ACHN (cell line): ENCODE measurements around the gene STK32C.

Experiments used
- DNase-seq: peaks from one replicate; pipeline ENCODE4 v3.0.0-alpha.2; 2015
- in situ Hi-C: cut with HindIII; loops from 2 replicates; pipeline ENCODE4 v1.10.0; 2017; ENCODE audit warnings: low sequenced_read_pairs, low pct_ligation_motif_present, low pct_unique_long_range_greater_than_20kb

STK32C gene

DNA sequence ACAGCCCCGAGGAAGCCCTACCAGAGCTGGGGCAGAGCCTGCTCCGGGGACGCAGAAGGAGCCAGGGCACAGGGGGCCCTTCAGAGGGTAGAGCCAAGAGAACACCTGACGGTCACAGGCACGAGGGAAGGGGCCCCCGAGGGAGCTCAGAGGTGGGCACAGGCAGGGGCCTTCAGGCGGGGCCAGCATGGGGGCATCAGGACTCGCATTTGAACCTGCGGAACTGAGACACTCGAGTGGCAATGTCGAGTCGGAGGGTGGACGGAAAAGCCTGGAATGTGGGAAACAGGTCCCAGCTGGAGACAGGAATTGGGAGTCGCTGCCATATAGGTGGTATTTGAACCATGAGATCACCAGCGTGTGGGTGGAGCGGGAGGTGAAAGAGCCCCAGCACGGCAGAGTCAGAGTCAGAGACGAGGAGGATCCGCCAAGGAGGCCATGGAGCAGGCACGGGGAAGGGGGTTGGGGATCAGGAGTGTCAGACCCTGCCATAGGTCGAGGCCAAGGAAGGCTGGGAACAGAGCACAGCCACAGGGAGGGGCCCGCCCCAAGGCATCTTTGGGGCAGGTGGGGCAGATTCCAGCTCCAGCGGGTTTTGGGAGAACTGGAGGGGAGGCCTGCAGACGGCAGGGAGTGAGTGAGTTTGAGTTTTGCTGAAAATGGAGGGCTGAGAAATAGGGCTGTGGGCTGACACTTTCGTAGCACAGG is 13.8 kb downstream of the STK32C start:
- no peak for DNase-seq
- in situ Hi-C loops = no loop called here

DNA sequence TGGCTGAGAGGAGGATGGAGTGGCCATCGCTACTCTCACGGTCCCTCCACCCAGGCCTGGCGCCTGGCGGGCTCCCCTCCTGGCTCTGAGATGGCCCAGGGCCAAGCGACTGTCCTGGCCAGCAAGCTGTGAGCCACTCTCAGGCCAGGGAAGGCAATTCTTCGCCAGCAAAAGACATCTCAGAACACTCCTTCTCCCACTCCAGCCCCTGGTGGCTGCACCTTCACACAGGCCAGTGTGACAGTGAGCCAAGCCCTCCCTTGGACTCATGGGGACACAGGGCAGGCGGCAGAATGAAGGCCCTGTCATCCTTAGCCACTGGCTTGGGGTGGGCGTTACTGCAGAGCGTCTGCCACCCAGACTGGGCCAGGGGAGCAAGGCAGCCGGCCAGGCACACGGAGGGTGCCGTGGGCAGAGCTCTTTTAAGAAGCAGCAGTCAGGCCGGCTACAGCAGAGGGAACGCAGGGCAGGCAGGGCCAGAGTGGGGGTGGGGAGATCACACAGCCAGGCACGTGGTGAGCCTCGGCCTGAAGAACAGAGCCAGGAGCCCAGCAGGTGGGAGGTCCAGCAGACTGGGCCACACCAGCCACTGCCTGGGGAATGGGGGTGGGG is 14.4 kb downstream of the STK32C start:
- in situ Hi-C loops = no loop called here
- DNase-seq = no peak

DNA sequence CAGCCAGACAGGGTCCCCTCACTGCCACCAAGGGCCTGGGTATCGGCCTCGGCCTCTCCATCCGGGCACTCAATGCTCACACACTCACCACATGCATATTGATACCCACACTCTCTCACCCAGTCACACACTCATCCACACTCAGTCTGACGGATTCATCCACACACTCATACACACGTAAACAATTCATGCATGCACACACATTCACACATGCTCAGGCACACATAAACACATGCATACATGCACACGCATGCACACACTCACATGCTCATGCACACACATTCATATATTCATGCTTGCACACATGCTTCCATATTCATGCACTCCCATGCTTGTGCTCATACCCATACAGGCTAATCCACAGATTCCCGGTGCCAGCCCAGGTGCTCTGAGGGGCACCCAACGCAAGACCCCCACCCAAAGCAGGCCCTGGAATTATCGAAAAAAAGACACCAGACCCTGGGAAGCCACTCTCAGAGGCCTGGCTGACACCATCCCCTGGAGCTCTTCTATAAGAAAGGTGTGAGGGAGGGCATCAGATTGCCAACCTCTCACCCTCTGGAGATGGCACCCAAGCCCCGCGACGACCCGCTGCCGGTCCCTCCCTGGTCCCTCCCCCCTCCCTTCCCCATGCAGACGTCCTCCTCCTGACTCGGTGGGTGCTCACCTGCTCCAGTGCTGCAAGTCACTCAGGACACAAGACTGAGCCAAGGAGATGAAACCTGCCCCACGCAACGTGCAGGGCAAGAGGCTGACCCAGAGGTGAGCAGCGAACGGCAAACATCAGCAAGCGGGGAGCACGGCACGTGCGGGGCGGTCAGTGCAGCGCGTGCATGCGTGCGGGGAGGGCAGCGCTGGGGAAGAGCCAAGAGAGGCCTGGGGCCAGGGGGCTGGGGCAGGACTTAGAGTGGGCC is 15.2 kb downstream of the STK32C start:
- in situ Hi-C loops = no loop called here
- DNase-seq = no peak

DNA sequence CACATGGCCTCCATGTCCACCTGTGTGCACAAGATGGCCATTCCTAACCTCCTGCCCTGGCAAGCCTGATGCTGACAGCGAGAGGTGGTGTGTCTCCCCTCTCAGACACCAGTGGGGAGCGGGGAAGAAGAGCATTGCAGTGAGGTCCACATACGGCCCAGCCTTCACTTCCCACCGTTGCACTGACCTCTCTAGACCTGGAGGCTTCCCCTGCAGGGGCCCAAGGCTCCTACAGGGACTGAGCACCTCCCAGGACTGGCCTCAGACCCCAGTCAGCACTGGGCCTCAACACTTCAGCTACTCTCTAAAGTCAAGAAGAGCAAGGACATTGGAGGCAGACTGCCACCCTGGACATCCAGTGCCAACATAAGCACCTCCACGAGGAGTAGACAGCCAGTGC is 15.9 kb downstream of the STK32C start:
- in situ Hi-C loops = no loop called here
- DNase-seq = no peak

DNA sequence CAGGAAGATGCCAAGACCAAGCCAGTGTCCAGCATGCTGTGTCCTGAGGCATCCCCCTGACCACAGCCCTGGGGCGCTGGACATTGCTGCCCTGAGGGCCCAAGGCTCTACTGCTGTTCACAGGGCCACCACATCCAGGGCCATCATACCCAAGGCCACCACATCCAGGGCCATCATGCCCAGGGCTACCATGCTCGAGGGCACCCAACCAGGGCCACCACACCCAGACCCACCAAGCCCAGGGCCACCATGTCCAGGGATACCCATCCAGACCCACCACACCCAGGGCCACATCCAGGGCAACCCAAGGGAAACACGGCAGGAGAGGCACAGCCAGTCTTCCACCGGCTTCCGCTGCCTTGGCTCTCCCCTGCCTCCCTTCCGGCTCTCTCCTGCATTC is 17.1 kb downstream of the STK32C start:
- no peak for DNase-seq
- in situ Hi-C loops = no loop called here

DNA sequence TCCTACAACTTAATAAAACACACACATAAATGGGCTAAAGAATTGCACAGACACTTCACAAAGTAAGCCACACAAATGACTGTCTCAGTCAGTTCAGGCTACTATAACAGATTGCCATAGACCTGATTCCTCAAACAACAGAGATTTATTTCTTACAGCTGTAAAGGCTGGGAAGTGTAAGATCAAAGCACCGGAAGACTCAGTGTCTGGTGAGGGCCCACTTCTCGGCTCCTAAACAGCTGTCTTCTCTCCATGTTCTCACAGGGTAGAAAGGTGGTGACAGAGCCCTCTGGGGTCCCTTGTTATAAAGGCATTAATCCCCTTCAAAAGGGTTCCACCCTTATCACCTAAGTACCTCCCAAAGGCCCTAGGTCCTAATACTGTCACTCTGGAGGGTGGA is 18.3 kb downstream of the STK32C start:
- in situ Hi-C loops = no loop called here
- no peak for DNase-seq

DNA sequence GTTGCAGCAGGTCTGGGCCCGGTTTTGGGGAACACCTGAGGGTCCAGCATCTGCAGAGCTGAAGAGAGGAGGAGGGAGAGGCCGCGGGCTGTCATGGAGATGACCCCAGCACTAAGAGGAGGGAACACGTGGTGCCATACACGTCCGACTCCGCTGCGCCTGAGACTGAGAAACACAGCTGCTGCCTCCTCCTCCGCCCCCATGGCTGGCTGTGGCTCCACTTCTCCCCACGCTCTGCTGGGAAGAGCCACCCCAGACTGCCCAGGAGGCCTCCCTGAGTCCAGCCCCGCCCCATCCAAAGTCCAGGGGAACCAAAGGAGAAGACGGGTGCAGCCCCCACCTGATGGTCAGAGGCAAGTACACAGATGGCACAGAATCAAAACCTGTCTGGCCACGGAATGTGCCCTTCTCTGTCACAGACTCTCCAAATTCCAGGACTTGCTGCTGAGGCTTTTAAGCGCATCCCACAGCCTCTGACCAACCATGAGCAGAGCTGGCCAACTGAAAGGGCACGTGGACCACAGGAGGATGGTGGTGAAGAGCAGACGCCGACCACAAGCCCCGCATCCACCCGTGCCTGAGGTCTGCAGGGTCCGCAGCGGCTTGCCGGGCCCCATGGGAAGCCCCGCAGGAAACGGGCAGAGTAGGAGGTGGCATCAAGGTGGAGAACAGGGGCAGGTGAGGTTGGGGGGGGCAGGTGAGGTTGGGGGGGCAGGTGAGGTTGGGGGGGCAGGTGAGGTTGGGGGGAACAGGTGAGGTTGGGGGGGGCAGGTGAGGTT is 24.0 kb downstream of the STK32C start:
- in situ Hi-C loops = no loop called here
- DNase-seq = no peak

DNA sequence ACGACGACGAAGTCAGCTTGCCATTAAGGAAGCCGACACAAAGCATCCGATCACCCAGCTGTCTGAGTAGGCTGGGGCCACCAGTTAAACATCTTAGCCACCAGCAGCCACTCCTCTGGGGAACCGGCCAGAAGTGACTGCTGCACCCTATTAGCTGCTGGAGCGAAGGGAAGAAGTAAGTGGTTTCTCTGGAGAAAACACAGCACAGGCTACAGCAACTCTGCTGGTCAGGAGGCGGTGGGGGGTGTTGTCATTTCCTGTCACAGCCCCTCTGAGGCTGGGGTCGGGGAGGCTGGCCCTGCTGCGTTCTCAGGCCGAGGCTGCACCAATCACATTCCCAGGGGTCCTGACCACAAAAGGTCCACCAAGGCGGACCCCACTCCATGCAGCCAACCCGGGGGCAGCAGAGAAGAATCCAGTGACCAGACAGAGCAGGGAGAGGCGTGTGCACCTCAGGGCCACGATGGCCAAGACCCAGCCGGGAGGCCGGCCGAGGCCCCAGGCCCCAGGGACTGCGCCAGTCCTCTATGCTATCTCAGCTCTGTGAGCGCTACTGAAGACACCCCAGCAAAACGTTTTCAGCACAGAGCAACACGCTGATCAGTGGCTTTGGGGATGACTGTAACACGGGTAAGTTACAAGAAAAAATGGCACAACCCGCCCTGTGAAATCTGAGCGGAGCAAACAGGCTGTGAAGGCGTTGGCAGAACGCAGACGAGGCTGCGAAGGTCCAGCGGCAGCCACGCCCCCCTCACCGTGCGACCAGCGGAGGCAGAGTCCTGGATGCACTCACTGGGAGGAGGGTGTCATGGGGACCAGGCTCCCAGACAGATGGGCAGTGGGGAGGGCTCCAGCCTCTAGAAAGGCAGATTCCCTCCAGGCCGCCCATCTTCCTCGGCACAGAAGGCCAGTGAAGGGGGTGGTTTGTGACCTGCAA is 24.8 kb downstream of the STK32C start:
- in situ Hi-C loops = no loop called here

DNA sequence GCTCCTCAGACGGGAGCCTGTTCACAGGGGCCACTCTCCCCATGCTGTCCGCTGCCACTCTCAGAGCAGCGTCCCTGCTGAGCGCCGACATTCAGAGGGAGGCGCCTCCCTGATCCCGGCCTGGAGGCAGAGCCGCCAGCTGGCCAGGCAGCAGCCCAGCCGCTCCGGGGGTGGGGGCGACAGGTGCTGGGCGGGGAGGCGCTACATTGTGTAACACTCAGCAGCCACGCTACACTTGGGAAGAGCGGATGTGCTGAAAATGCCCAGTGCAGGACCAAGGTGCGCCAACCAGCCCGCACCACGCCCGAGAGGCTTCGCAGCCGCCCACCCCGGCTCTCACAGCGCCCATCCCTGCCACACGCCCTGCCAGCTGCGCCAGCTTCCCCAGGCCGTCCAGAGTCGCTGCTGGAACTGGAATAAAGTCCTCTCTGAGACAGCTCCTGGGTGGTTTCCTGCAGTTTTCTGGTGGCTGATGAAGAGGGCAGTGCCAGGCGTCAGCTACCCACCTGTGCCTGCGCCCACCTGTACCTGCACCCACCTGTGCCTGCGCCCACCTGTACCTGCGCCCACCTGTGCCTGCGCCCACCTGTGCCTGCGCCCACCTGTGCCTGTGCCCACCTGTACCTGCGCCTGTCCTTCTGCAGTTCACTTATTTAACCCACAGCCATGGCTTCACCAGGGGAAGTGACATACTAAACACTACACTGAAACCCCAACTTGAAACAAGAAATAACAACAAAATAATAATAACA is 25.7 kb downstream of the STK32C start:
- DNase-seq = no peak
- in situ Hi-C loops = no loop called here

More for the DNA sequence above, 24.8 kb downstream of the STK32C start:
- no peak for DNase-seq

DNA sequence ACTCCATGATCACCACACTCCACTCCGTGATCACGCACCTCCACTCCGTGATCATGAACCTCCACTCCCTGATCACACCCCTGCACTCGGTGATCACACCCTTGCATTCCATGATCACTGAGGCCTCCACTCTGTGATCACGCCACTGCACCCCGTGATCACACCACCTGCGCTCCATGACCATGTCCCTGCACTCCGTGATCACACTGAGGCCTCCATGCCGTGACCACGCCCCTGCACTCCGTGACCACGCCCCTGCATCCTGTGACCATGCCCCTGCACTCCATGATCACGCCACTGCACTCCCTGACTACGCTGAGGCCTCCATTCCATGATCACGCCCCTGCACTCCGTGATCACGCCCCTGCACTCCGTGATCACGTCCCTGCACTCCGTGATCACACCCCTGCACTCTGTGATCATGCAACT is 27.1 kb downstream of the STK32C start:
- in situ Hi-C loops = no loop called here
- no peak for DNase-seq

DNA sequence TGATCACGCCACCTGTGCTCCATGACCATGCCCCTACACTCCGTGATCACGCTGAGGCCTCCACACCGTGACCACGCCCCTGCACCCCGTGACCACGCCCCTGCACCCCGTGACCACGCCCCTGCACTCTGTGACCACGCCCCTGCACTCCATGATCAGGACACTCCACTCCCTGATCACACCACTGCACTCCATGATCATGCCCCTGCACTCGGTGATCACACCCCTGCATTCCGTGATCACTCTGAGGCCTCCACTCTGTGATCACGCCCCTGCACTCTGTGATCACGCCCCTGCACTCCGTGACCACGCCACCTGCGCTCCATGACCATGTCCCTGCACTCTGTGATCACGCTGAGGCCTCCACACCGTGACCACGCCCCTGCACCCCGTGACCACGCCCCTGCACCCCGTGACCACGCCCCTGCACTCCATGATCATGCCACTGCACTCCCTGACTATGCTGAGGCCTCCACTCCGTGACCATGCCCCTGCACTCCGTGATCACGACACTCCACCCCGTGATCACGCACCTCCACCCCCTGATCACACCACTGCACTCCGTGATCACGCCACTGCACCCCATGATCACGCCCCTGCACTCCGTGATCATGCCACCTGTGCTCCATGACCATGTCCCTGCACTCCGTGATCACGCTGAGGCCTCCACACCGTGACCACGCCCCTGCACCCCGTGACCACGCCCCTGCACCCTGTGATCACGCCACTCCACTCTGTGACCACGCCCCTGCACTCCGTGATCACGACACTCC is 27.7 kb downstream of the STK32C start:
- in situ Hi-C loops = no loop called here
- no peak for DNase-seq

DNA sequence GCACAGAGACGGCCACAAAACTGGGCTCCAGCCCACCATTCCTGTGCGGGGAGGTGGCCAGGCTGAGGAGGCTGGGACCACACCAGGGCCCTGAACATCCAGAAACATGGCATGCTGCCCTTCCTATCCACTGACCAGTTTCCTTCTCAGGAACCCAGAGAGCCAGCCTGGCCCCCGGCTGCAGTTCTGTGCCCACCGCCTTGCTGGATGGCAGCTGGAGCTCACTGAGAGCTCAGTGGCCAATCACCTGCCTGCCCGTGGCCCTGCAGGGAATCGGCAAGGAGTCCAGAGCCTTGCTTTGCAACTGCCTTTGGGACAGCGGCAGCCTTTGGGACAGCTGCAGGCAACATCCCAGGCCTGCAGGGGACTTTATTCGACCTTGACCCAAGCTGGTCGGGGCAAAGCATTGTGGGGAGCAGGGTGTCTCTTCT is 30.4 kb downstream of the STK32C start:
- no peak for DNase-seq
- in situ Hi-C loops = no loop called here

DNA sequence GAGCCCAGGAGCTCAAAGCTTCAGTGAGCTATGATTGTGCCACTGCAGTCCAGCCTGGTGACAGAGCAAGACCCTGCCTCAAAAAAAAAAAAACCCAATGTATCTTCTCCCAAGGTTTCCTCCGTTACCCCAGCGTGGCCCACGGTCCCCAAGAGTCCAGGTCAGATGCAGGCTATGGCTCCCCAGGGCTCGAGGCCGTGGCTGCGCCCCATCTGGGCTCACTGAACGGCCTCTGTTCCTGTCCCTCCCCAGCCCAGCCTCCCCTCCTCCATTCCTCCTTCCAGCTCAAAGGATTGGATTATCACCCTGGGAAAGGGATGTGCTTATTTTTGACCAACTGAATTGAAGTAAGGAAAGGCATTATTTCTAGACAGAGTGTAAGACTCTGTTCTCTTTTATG is 31.0 kb downstream of the STK32C start:
- in situ Hi-C loops = no loop called here

DNA sequence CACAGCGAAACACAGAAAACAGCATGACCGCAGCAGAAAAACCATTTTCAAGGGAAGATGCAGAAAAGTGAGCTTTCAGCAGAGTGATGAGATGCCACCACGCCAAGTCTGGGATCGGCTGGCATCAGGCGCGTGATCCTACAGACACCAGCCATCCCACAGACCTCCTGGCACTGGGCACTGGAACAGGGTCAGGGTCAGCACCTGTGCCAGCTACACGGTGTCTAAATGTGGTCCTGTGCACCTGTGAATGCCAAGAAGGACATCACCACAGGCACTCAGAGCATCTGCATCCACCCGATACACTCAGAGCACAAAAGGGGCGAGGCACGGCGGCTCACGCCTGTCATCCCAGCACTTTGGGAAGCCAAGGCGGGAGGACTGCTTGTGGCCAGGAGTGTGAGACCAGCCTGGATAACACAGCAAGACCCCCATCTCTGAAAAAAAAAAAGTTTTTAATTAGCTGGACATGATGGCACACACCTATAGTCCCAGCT is 31.5 kb downstream of the STK32C start:
- no peak for DNase-seq
- in situ Hi-C loops = no loop called here

More for the DNA sequence above, 31.0 kb downstream of the STK32C start:
- DNase-seq = no peak

DNA sequence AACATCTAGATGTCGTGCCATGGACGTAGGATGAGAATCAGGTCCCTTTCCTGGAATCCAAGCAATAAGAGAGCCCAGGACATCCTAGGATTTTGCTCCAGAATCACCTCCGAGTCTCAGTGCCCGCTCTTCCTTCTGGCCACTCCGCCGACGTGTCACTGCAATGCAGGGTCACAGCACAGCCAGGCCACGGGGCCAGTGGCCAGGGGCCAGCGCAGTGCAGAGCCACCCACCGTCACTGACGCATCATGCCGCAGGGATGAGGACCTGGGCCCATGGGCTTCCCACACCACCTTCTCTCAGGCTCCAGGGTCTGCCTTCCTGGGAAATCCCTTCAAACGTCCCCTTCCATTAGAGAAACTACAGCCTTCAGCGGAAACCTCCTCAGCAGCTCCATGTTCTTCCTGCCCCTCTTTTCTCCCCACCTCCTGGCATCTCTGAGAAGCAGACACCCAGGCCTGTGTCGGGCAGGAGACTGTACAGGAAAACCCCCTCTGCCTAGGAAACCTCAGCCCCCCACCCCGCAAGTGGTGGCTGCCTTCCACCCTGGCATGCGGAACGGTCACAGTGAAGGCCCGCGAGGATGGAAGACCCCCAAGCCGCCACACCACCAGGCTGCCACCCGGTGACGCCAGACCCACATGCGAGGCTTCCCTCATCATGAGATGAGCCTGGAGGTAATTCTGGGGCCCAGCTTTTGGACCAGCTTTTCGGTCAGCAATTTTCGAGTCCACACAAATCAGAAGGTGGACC is 32.1 kb downstream of the STK32C start:
- in situ Hi-C loops = no loop called here
- no peak for DNase-seq

DNA sequence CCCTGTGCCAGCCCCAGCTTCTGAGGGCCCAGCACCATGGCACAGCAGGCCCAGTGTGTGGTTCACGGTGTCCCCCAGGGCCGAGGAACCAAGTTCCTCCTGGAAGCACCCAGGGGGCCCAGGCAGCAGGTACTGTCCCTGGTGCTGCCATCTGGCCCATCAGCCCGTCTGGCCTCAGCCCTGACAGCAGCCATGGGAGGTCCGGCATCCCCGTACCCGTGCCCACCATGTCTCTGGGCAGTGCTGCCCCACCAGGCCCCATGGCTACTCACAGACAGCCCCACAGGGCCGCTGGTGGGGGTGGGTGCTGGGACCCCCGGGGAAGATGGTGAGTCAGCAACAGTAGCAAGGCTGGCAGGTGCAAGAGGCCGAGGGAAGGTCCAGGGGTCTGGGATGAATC is 32.8 kb downstream of the STK32C start:
- in situ Hi-C loops = no loop called here
- DNase-seq = no peak
